HG02840 (cell line): ENCODE measurements around the gene SPIB.
"Not testable (repeated sequence)": the region's sequence is repeated elsewhere in the genome, so short reads cannot be mapped to it uniquely, and the experiment has no call there.

Experiments used
- ATAC-seq: cut with Tn5 transposase; IDR thresholded peaks from one replicate; pipeline ENCODE4 v1.9.1; 2021; ENCODE audit warnings: mild to moderate bottlenecking, moderate library complexity, moderate number of reproducible peaks; ENCODE audit not compliant: unreplicated experiment, low FRiP score

Gene SPIB

GRCh38 chr19:50465000-50465399 lies 46.3 kb downstream of the SPIB start:
- no peak for ATAC-seq

DNA sequence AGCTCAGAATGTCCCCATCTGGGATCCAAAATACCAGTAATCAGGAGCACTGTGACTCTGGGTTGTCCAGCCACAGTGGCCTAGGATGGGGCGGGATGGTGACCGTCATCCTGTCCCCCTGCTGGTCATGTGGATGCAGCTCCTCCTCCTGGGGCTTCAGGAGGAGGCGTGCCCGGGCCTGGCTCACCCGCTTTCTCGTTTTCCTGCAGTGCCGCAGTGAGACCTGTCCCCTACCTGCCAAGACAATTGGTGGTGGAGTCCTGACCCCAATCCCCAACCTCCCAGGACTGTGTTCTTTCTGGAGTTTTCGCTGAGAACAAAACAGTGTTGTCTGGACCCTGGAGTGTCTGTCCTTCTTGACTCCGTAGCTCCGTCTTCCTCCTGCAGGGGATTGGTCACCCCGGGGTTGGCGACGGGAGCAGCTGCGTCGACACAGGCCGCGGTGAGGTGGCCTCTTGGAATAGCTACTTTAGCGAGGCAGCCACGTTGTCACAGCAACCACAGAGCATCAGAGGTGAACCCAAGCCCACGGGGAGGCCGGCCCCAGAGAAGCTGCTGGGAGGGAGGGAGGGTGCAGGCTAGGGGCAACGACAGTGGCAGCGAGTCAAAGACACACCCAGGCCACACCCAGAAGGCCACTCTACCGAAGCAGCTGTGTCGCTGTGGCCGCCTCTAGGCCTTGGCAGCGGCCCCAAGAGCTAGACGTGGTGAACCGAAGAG lies 47.4 kb downstream of the SPIB start:
- no peak for ATAC-seq

DNA sequence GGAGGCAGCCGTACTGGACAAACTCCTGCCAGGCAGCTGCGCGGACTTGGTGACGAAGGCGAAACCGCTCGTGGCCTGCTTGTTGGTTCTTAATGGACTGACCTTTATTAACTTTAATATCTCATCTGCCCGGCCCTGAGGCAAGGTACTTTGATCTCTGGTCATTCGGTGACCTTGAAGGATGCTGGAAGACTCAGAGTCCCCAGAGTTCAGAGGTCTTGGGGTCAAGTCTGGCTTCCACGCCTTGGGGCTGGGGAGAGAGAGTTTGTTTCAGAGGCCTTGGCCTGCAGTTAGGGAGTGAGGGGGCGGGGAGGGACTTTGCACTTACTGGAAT lies 47.9 kb downstream of the SPIB start:
- no peak for ATAC-seq

GRCh38 chr19:50467566-50467965 lies 48.8 kb downstream of the SPIB start:
- ATAC-seq, result no peak

GRCh38 chr19:50468818-50469217 lies 50.1 kb downstream of the SPIB start:
- no peak for ATAC-seq

- ATAC-seq, result not testable (repeated sequence)
Observed at GRCh38 chr19:50473336-50473735, 54.6 kb downstream of the SPIB start.

- no peak for ATAC-seq
Observed at GRCh38 chr19:50475101-50475568, 56.4 kb downstream of the SPIB start.

- ATAC-seq, result peak; percentile 10
Observed at GRCh38 chr19:50475736-50476223, 57.0 kb downstream of the SPIB start.

DNA sequence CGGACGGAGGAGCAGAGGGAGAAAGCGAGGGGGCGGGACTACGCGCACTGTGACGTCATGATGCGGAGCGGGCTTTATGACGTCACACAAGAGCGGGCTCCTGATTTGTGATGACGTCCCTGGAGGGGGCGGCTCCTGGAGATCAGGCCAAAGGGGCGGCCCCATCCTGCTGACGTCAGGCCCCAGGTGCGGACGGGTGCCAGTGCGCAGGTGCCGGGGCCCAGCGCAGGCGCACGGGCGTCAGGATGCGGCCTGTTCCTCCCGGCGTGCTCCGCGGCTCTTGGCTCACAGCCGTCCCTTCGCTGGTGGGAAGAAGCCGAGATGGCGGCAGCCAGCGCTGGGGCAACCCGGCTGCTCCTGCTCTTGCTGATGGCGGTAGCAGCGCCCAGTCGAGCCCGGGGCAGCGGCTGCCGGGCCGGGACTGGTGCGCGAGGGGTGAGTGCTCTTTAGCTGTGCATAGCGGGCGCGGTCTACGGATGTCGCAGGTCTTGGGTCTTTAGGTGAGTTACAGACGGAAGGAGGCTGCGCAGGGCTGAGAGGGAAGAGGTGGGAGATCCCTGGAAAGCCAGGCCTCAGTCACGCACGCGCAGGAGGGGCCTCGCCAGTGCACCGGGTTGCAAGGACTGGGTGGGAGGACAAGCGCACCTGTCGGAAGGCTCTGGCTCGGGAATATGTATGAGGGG lies 57.6 kb downstream of the SPIB start, which contains the start of the genes EMC10 and GARIN5A:
Gene EMC10 (plus strand): TSS at position 284 of the 683 bp plus-strand sequence. CDS start 38 bp downstream, at position 322.
Gene GARIN5A (minus strand): TSS at position 625 of the 683 bp plus-strand sequence. CDS start 460 bp downstream, at position 165.
- ATAC-seq, result peak; percentile 62

- no peak for ATAC-seq
Observed at GRCh38 chr19:50476907-50477238, 58.1 kb downstream of the SPIB start.

GRCh38 chr19:50477751-50478515 lies 59.2 kb downstream of the SPIB start:
- ATAC-seq, result no peak

GRCh38 chr19:50478901-50479715 lies 60.4 kb downstream of the SPIB start:
- no peak for ATAC-seq

- no peak for ATAC-seq
Observed at GRCh38 chr19:50479761-50480251, 61.1 kb downstream of the SPIB start.

DNA sequence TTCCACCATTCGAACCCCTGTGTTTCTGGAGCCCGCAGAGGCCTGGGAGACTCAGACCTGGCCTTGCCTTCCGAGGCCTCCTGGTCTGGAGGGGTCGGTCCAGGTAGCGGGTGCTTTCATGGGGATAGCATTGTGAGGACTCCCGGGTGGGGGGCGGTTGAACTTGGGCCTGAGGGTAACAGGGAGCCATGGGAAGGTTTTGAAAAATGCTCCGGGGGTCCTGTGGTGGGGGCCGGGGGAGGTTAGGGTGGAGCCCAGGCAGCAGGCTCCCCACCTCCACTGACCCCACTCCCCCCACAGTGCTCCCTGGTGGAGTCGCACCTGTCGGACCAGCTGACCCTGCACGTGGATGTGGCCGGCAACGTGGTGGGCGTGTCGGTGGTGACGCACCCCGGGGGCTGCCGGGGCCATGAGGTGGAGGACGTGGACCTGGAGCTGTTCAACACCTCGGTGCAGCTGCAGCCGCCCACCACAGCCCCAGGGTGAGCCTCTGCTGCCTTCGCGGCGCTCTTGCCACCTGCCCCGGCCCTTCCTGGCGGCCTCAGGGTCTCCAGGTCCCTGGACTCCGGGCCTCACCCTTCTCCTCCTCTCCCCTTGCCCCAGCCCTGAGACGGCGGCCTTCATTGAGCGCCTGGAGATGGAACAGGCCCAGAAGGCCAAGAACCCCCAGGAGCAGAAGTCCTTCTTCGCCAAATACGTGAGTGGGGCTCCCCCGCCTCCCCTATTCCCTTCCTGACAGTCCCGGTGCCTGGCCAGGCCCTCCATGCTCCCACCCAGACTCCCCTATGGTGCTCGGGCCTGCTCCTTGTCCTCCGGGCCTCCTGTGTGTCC lies 61.8 kb downstream of the SPIB start:
- no peak for ATAC-seq
